Stimulated activated CD4-positive, alpha-beta T cell treated with anti-CD3 and anti-CD28 coated beads, Interleukin-15, amount 100 ng/mL, for 48 hours (primary cell): ENCODE data around the gene GNB2.

Experiments
- DNase-seq, 2 donors: peaks; one replicate each; pipeline ENCODE4 v3.0.0-alpha.2; 2020; ENCODE audit warnings: low read depth in 2 of 2

The GNB2 gene

GRCh38 chr7:100673302-100673941 is at the start of gene GNB2:
Gene GNB2, plus strand, starts transcription at chr7:100673740. Its CDS starts 2,526 bp downstream, at chr7:100676266.
- peak; percentile 99 for DNase-seq

DNA sequence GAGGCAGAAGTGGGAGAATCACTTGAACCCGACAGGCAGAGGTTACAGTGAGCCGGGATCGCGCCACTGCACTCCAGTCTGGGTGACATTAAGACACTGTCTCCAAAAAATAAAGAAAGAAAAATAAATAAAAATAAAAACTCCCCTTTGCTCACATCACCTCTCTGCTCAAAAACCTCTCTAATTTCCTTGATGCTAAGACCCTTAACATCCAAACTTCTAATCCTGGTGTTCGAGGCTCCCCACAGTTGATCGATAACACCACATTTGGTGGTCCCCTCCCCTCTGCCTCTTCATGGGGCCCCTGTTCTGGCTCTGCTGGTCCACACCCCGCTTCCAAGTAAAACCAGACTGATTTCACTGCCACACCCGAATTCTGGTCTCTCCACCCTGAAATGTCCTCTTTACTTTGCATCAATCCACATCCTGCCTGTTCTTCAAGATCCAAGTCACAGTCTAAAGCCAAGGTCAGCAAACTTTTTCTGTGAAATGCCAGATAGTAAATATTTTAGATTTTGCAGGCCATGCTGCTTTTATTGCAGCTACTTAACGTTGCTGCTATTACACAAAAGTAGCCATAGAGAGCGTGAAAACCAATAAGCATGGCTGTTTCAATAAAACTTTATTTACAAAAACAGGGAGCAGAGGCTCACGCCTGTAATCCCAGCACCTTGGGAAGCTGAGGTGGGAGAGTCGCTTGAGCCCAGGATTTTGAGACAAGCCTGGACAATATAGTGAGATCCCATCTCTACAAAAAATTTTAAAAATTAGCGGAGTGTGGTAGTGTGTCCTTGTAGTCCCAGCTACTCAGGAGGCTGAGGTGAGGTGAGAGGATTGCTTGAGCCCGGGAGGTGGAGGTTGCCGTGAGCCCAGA is 49.4 kb upstream of the GNB2 start:
- no peak for DNase-seq

GRCh38 chr7:100626055-100626454 is 47.5 kb upstream of the GNB2 start:
- DNase-seq, result no peak

- DNase-seq, result peak; percentile 85 to 88
These were observed 46.9 kb upstream of the GNB2 start for GRCh38 chr7:100626530-100627237.

GRCh38 chr7:100627238-100627549 is 46.3 kb upstream of the GNB2 start:
- no peak for DNase-seq

GRCh38 chr7:100629117-100629716 is 44.3 kb upstream of the GNB2 start:
- DNase-seq, result no peak

DNA sequence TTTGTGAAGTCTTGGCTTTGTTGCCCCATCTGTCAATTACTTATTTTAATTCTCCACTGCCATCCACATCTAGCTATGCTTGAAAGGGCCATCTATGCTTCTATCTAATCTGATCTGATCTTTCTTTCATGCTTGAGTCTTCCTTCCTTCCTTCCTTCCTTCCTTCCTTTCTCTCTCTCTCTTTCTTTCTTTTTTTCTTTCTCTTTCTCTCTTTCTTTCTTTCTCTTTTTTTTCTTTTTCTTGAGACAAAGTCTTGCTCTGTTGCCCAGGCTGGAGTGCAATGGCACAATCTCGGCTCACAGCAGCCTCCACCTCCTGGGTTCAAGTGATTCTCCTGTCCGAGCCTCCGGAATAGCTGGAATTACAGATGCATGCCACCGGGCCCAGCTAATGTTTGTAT is 43.5 kb upstream of the GNB2 start:
- no peak for DNase-seq

DNA sequence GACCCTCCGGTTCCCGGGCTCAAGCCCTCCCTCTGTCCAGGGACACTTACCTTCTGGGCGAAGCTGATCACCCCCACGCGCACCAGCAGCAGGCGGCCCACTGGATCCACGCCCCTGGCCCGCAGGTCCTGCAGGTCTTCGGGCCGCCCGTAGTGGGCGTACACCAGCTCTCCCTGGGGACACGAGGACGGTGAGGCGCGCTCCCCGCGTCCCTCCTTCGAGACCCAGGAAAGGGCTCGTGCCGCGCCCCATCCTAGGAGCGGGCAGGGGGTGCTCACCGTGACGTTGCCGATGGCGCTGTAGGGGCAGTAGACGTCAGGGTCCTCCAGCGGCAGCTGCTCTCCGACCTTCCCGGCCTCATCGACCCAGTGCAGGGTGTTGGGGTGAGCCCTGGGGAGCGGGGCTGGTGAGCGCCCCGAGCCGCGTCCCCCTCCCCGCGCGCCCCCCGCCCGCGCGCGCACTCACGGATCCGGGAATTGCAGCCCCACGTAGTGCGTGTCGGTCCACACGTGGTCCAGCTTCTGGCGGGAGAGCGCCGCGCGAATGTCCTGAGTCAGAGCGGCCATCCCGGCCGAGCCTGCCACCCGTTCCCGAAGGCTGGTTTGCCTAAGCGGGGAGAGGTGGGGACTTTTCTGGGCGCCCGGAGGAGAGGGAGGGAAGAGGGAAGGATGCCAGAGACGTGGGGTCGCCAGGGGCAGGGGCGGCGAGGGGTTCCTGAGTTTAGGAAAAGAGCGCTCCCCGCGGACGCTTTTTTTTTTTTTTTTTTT is 40.4 kb upstream of the GNB2 start:
- DNase-seq, result peak in 1 of 2 donors; percentile 56

GRCh38 chr7:100639995-100640516 is 33.5 kb upstream of the GNB2 start:
- DNase-seq, result no peak

- DNase-seq, result no peak
These were observed 32.8 kb upstream of the GNB2 start for GRCh38 chr7:100640517-100641440.

- no peak for DNase-seq
These were observed 32.1 kb upstream of the GNB2 start, which contains the start of gene TFR2 for GRCh38 chr7:100641463-100641859. Gene TFR2, minus strand, starts transcription at chr7:100641552. Its CDS starts 43 bp downstream, at chr7:100641509.

DNA sequence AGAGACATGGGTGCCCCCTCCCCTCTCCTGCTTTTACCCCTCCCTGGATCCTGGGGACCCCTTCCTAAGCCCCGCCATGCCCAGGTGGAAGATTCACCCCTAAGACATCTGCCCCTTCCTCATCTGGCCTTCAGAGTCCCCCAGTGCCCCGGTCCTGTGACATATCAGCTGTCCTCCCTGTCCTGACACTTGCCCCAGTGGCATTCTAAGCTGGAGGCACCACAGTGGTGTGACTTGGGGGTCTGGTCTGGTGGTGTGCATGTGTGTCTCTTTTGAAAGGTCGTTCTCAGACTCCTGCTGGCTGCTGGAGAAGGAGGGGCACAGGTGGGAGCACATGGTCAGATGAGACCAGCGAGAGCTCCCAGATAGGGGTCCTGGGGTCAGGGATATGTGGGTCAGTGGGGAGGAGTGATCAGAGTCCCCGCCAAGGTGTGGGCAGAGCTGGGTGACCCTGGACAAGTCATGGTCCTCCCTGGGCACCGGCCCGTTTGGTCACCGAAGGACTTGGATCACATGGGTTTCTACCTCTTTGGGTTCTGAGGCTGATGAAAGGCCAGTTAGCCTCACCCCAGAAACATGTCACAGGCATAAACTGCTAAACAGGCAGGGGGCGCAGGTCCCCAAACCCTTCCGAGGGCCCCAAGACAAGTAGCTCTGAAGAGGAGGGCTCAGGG is 31.5 kb upstream of the GNB2 start:
- DNase-seq, result no peak

- peak in 1 of 2 donors; percentile 30 for DNase-seq
These were observed 31.0 kb upstream of the GNB2 start for GRCh38 chr7:100642534-100642907.

GRCh38 chr7:100649826-100650565 is 23.5 kb upstream of the GNB2 start:
- no peak for DNase-seq

DNA sequence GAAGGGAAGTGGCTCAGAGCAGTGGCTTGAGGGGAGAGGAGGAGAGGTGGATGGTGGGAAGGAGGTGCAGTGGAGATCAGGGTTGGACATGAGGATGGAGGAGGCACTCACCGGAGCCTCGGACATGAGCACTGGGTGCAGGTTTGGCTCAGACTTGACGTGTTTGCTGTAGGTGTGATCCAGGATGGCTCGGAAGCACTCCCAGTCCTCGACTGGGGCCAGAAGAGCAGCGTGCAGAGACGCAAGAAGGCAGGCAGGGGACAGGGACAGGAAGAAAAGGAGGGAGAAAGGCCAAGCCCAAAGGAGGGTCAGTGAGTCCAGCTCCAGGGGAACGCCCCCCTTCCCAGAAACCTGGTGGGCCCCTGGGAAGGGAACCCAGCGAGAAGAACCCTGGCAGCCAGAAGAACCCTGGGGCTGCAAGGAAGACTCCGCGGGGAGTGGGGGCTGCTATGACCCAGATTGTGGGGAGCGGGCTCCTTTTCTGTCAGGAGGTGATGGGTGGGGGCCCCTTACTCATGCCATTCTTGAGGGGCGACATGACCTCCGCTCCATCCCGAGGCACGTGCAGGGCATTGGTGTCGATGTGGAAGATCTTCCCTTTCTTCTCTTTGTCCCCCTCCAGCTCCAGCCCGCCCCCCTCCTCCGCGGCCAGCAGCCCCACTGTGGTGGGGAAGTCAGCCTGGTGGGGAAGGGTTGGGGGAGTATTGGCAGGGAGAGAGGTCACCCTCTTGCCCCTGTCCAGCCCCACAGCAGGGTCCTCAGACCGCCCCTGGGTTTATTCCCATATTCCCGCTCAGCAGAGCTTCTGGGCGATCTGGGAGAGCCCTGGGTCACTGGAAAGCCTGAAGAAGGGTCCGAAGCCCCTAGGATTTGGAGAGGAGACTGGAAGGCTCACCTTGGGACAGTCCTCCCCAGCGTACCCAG is 18.4 kb upstream of the GNB2 start:
- DNase-seq, result no peak

GRCh38 chr7:100655908-100656674 is 17.4 kb upstream of the GNB2 start, which contains the start of gene ACTL6B:
Gene ACTL6B, minus strand, starts transcription at chr7:100656448. Its CDS starts 94 bp downstream, at chr7:100656354.
- peak in 1 of 2 donors; percentile 57 for DNase-seq
